GM15510 (cell line): ENCODE data around the gene SIGLEC9.

ENCODE experiments used
- POLR2A ChIP-seq: IDR thresholded peaks from 3 replicates; pipeline ENCODE4 v1.6.1; 2011; ENCODE audit warnings: borderline replicate concordance; ENCODE audit not compliant: insufficient read length; ENCODE audit errors: extremely low read depth

Gene SIGLEC9

GRCh38 chr19:51143486-51143885, 18.8 kb downstream of the SIGLEC9 start:
- TF ChIP-seq POLR2A, result no peak

GRCh38 chr19:51144482-51145045, 19.9 kb downstream of the SIGLEC9 start:
- TF ChIP-seq POLR2A, result no peak

- no peak for TF ChIP-seq POLR2A
Measured at GRCh38 chr19:51145916-51146493, 21.3 kb downstream of the SIGLEC9 start.

GRCh38 chr19:51146751-51147150, 22.0 kb downstream of the SIGLEC9 start:
- TF ChIP-seq POLR2A, result no peak

- TF ChIP-seq POLR2A, result no peak
Measured at GRCh38 chr19:51147663-51148062, 23.0 kb downstream of the SIGLEC9 start.

GRCh38 chr19:51148580-51148979, 23.9 kb downstream of the SIGLEC9 start:
- no peak for TF ChIP-seq POLR2A

- TF ChIP-seq POLR2A, result no peak
Measured at GRCh38 chr19:51150627-51151026, 25.9 kb downstream of the SIGLEC9 start.

GRCh38 chr19:51156710-51157109, 32.0 kb downstream of the SIGLEC9 start:
- TF ChIP-seq POLR2A, result no peak

GRCh38 chr19:51157265-51157664, 32.6 kb downstream of the SIGLEC9 start:
- no peak for TF ChIP-seq POLR2A

- TF ChIP-seq POLR2A, result no peak
Measured at GRCh38 chr19:51158474-51159129, 33.9 kb downstream of the SIGLEC9 start.

GRCh38 chr19:51159656-51160055, 35.0 kb downstream of the SIGLEC9 start:
- TF ChIP-seq POLR2A, result no peak

GRCh38 chr19:51161266-51161665, 36.6 kb downstream of the SIGLEC9 start:
- TF ChIP-seq POLR2A, result no peak

GRCh38 chr19:51161867-51162496, 37.3 kb downstream of the SIGLEC9 start:
- no peak for TF ChIP-seq POLR2A

- no peak for TF ChIP-seq POLR2A
Measured at GRCh38 chr19:51163257-51163656, 38.6 kb downstream of the SIGLEC9 start.

GRCh38 chr19:51164215-51164614, 39.5 kb downstream of the SIGLEC9 start:
- no peak for TF ChIP-seq POLR2A
